22Rv1 (cell line): ENCODE measurements around the gene PDE10A.

Experiments used
- CTCF ChIP-seq: fragments of 450-650 bp; IDR thresholded peaks from 2 replicates; pipeline ENCODE4 v1.5.1; 2017; ENCODE audit warnings: mild to moderate bottlenecking
- ZFX ChIP-seq: fragments of 450-650 bp; IDR thresholded peaks from 2 replicates; pipeline ENCODE4 v1.6.1; 2017; ENCODE audit warnings: antibody characterized with exemption, borderline replicate concordance

- TF ChIP-seq CTCF (no peak), ZFX (no peak)
Measured at GRCh38 chr6:165698868-165699267, 35.8 kb upstream of the PDE10A start.
